GM21528 (cell line): ENCODE data around the gene RAB3B.
"Not testable (repeated sequence)": the region's sequence is repeated elsewhere in the genome, so short reads cannot be mapped to it uniquely, and the experiment has no call there.

ENCODE experiments used
- ATAC-seq: cut with Tn5 transposase; IDR thresholded peaks from one replicate; pipeline ENCODE4 v1.9.1; 2021; ENCODE audit warnings: mild to moderate bottlenecking, moderate library complexity; ENCODE audit not compliant: unreplicated experiment, low FRiP score

Gene RAB3B

GRCh38 chr1:51922040-51922439 lies 68.5 kb downstream of the RAB3B start:
- ATAC-seq: no peak

- no peak for ATAC-seq
These were observed 70.4 kb downstream of the RAB3B start for GRCh38 chr1:51920130-51920529.

GRCh38 chr1:51919684-51920083 lies 70.8 kb downstream of the RAB3B start:
- no peak for ATAC-seq

GRCh38 chr1:51916587-51917405 lies 73.7 kb downstream of the RAB3B start:
- no peak for ATAC-seq

DNA sequence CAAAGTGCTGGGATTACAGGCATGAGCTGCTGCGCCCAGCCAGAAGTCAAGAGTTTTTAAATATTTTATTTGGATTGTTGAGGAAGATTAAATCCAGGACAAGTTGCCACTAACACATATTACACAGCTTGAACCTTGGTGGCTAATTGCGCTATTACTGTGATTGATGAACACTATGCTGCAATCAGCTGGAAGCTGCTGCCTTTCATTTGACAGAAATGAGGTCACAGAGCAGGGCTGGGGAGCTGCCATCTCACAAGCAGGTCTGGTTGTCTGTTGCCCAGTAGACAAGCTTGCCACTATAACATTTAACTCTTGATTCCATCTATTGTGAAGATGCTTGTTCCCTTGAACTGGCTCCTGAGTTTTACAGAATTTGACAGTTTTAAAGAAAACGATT lies 74.5 kb downstream of the RAB3B start:
- ATAC-seq: no peak

GRCh38 chr1:51912881-51913280 lies 77.6 kb downstream of the RAB3B start:
- no peak for ATAC-seq

- ATAC-seq: no peak
These were observed 80.1 kb downstream of the RAB3B start for GRCh38 chr1:51910221-51911000.

DNA sequence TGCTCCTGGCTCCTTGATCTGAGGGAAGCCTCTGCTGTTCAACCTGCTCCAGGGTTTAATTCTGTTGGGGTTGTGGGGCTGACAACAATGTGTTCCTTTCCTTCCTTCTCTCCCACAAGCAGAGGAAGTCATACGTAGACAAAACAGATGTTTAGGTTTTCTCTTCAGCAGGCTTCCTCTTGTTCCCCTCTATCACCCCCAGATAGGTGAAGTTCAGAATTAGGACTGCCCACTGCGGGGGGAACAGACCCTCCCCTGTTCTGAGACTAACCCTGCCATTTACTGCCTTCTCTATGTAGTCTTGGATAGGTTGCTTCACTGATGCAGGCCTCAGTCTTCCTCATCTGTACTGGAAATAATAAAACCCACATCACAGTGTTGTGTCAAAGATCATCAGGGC lies 82.0 kb downstream of the RAB3B start:
- no peak for ATAC-seq

DNA sequence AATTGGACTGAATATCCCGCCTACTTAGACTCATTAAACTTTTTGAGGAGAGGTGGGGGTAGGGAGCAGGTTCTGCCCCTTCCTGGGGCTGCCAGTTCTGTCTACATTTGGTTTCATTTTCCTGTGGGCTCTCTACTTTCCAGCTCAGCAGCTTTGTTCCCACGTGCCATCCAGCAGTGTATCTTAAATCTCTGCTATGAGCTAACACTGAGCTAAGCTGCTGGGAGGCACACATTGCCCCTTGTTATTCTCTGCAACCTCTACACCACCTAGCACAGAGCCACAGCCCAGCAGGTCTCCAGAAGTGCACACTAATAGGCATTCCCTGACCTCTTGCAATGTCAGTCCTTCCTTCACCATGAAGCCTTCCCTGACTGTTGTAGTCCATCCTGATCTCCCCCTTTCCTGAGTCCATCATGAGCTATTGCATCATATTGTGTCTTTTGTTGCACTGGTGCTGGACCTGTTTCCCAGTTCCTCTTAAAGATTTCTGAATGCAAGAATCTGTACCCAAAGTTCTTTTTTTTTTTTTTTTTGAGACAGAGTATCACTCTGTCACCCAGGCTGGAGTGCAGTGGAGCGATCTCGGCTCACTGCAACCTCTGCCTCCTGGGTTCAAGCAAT lies 83.3 kb downstream of the RAB3B start:
- no peak for ATAC-seq

- ATAC-seq: no peak
These were observed 84.0 kb downstream of the RAB3B start for GRCh38 chr1:51906306-51907078.

GRCh38 chr1:51902456-51902855 lies 88.0 kb downstream of the RAB3B start:
- no peak for ATAC-seq

- no peak for ATAC-seq
These were observed 89.3 kb downstream of the RAB3B start for GRCh38 chr1:51901151-51901550.

- ATAC-seq: no peak
These were observed 91.5 kb downstream of the RAB3B start for GRCh38 chr1:51899022-51899421.

- no peak for ATAC-seq
These were observed 92.3 kb downstream of the RAB3B start for GRCh38 chr1:51898090-51898734.

GRCh38 chr1:51897699-51898031 lies 92.8 kb downstream of the RAB3B start:
- no peak for ATAC-seq

DNA sequence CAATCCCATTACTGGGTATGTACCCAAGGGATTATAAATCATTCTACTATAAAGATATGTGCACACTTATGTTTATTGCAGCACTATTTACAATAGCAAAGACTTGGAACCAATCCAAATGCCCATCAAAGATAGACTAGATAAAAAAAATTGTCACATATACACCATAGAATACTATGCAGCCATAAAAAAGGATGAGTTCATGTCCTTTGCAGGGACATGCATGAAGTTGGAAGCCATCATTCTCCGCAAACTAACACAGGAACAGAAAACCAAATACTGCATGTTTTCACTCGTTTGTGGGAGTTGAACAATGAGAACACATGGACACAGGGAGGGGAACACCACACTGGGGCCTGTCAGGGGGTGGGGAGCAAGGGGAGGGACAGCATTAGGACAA lies 95.8 kb downstream of the RAB3B start:
- not testable (repeated sequence) for ATAC-seq

GRCh38 chr1:51878616-51879336 lies 111.7 kb downstream of the RAB3B start, which contains the start of gene NRDC:
Gene NRDC (minus strand): TSS chr1:51878727. CDS start chr1:51878615, 112 bp downstream.
- ATAC-seq: peak; percentile 94

GRCh38 chr1:51878308-51878615 lies 112.2 kb downstream of the RAB3B start:
- no peak for ATAC-seq

DNA sequence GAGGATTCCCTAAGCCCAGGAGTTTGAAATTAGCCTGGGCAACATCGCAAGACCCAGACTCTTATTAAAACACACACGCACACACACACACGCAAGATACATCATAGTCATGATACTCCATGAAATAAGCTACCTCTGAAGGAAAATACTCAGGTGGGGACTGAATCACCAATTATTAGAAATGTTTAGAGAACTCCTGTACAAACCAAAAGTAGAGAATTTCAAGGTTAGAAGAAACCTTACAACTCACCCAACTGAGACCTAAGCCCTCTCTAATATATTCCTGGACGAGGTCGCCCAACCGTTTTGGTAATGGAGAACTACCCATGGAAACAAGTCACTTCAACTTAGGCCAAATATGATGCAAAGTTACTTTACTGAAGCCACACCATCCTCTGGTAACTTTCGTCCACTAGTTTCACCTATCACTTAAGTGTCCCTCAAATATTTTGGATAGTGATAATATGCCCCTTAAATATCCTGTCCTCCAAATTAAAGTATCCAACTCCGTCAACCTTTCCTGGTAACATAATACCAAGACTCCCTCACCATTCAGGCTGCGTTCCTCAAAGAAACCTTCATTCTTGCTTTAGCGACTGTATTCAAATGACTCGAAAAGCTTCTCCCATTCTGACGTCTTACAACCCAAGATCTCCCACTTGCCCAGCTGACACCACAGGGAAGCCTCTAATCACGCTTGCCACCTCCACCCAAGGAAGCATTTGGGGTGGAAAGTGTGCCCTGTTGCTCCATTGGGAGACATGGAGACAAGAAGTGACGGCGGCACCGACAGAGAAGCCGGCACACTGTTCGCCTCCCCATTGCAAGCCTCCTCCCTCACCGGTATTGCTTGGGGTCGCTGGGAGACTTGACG lies 112.8 kb downstream of the RAB3B start:
- ATAC-seq: peak; percentile 2
